Lower leg skin (tissue), 3 donors: Measurements from ENCODE around the gene RCCD1.

Source experiments
- POLR2A ChIP-seq, 2 donors: fragments of 450-650 bp; IDR thresholded peaks; one replicate each; pipeline ENCODE4 v1.6.1; 2016 to 2017; ENCODE audit warnings: antibody characterized with exemption in 2 of 2, mild to moderate bottlenecking in 1 of 2, moderate library complexity in 1 of 2
- TF ChIP-seq, protein P1 (sequence below), 3 donors: fragments of 450-650 bp; IDR thresholded peaks; one replicate each; pipeline ENCODE4 v1.5.1; 2016; ENCODE audit warnings: antibody characterized with exemption in 3 of 3, mild to moderate bottlenecking in 3 of 3, moderate library complexity in 2 of 3

DNA sequence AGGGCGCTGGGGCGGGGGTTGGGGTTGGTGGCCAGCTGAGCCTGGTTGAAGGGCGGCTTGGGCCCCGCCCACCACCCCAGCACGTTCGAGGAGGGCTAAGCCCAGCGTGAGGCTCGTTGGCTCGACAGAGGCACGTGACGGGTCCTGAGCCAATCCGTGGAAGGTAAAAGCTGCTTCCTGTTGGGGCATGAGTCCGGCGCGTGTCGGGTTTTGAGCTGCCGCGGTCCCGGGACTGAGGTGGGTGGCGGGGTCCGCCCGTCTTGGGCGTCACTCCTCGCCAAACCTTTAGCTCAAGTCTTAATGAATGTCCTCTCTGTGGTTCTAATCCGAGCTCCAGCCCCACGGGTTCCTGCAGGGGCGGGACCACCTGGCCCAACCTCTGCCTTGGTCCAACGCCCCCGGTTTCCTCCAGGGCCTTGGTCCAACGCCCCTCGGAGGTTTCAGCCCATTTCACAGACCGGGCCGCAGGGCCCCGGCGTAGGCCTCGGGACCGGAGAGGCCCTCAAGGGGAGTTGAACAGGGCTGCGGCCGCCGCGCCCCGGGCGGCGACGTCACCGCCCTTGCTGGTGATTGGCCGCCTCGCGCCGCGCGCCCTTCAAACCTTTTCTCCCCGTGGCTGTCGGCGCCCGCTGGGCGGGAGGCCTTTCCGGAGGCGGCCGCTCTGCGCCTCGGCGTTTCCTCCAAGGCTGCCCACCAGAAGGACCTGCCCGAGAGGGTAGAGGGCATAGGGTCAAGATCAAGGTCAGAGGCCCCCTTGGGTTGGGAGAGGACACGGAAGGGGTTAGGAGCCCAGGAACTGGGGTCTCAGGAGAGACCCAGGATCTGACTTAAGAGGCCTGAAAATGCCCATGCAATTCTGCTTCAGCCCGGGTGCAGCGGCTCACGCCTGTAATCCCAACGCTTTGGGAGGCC lies at the start of gene RCCD1:
- TF ChIP-seq, protein P1, sequence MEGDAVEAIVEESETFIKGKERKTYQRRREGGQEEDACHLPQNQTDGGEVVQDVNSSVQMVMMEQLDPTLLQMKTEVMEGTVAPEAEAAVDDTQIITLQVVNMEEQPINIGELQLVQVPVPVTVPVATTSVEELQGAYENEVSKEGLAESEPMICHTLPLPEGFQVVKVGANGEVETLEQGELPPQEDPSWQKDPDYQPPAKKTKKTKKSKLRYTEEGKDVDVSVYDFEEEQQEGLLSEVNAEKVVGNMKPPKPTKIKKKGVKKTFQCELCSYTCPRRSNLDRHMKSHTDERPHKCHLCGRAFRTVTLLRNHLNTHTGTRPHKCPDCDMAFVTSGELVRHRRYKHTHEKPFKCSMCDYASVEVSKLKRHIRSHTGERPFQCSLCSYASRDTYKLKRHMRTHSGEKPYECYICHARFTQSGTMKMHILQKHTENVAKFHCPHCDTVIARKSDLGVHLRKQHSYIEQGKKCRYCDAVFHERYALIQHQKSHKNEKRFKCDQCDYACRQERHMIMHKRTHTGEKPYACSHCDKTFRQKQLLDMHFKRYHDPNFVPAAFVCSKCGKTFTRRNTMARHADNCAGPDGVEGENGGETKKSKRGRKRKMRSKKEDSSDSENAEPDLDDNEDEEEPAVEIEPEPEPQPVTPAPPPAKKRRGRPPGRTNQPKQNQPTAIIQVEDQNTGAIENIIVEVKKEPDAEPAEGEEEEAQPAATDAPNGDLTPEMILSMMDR (IDR thresholded peaks at IDR 0.05), result no peak
- TF ChIP-seq POLR2A (IDR thresholded peaks at IDR 0.05), result peak in 1 of 2 donors; percentile 28
